Measurements from ENCODE around the gene XPA.
A peak's percentile ranks its signal among the peaks of the same experiment; 100 is the strongest.

Gene XPA

DNA sequence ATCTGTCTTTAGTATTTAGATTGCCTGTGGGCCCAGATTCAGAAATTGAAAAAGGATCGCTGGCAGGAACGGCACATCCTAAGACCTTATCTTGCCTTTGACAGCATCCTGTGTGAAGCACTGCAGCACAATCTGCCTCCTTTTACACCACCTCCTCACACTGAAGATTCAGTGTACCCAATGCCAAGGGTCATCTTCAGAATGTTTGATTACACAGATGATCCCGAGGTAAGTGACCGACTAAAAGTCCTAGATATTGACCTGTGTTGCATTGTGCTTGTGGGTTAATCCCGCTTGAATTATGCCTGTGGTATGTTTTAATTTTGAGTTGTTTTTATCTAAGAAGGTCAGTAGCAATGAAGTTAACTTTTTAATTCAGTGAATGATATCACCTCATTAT lies 49.1 kb downstream of the XPA start:
- no peak for DNase-seq

DNA sequence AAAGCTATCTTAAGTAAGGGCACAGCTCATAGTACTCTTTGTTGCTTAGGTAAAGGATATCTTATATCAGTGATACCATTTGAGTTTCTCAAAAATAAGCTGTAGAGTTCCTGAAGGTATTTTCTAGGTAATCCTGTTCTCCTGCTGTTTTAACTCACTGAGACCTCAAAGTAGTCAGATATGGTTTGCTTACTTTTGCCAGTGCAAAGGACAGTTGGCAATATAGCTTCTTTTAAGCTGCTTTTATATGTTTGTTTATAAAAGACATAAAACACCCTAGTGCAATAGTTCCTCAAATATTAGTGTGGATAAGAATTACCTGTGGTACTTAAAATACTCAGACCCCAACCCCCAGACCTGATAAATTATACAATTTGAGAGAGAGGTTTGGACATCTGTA lies 51.4 kb downstream of the XPA start:
- DNase-seq: no peak

DNA sequence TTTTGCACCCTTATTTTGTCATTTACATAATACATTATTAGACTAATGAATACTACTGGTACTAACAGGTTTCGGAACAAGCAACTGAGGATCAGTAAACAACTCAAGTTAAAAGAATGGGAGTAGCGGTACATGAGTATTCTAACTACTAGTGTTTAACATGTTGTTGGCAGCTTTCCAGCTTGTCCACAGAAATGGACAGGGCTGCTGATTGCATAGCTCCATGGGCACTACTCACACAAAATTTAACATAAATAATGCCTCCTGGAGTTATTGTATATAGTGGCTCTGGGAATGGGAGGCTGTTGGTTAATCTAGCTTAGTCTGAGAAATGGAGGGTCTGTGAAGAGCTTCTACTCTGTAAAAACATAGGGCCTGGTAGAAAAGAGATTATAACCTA lies 56.8 kb downstream of the XPA start:
- no peak for DNase-seq

DNA sequence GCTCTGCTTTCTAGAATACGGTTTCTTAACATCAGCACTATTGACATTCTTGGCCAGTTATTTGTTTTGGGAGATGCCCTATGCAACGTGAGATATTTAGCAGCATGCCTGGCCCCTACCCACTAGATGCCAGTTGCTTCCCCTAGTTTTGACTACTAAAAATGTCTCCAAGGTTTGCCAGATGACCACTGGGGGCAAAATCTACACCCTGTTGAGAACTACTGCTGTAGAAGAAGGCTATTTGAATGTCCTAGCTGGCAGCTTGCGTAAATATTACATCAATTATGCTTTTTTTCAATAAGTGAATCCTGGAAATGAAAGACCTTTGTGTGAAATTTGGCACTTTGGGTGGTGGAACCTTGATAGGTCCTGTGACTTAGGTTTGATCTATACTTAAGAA lies 58.5 kb downstream of the XPA start:
- DNase-seq: no peak

DNA sequence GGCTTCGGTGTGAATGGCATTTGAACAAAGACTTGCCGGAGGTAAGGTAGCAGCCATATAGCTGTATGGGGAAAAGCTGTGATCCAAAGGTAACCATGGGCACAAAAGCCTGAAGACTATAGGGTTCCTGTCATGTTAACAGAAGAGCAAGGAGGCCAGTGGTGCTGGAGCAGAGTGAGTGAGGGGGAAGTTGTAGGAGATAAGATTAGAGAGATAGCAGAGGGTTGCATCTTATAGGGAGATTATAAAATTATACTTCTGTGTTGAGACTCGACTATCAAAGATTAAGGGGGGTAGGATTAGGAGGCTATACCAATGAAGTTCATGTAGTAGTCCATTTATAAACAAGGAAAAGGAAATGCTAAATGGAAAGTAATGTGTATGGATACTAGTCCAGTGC lies 60.2 kb downstream of the XPA start:
- no peak for DNase-seq

DNA sequence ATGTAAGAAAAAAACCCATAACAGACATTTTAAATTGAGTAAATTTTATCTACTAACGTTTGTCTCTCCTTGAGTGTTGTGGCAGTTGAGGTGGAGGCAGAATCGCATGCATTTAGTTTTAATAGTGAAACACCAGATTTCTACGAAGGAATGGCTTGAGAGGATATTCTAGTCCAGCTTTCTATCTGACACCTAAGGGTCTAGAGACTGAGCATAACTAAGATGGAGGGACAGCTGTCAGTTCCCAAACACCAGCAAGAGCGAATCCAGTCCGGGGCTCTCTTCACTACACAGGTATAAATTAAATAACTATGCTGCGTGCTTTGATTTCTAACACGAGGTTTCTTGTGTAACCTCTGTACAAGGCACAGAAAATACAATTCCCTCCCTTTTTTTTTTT lies 62.1 kb downstream of the XPA start:
- DNase-seq: no peak

DNA sequence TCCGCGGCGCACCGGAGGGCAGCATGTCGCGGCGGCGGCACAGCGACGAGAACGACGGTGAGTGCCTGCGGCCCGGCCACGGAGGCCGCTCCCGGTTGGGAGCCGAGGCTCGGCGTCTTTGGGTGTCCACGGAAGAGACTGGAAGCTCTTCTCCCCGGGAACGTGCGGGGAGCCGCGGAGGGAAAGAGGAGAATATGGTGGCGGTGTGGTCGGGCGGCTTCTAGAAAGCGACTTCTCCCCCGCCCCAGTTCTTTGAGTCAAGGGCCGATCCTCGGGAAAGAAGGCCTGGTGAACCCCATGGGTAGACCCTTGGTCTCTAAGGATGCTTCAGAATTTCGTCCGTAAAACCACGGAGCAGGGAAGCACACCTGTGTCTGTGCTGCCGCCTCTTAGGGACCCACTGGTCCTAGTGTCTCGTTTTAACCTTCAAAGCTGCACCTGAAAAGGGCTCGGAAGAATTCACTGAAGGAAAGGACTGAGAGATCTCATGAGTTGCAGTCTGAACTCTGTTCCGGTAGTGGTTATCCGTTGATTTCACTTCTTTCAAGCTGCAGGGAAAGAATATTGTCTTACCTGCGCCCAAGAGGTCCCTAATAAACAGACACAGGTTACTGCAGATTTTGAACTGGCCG lies 63.2 kb downstream of the XPA start:
- DNase-seq: peak; percentile 52

DNA sequence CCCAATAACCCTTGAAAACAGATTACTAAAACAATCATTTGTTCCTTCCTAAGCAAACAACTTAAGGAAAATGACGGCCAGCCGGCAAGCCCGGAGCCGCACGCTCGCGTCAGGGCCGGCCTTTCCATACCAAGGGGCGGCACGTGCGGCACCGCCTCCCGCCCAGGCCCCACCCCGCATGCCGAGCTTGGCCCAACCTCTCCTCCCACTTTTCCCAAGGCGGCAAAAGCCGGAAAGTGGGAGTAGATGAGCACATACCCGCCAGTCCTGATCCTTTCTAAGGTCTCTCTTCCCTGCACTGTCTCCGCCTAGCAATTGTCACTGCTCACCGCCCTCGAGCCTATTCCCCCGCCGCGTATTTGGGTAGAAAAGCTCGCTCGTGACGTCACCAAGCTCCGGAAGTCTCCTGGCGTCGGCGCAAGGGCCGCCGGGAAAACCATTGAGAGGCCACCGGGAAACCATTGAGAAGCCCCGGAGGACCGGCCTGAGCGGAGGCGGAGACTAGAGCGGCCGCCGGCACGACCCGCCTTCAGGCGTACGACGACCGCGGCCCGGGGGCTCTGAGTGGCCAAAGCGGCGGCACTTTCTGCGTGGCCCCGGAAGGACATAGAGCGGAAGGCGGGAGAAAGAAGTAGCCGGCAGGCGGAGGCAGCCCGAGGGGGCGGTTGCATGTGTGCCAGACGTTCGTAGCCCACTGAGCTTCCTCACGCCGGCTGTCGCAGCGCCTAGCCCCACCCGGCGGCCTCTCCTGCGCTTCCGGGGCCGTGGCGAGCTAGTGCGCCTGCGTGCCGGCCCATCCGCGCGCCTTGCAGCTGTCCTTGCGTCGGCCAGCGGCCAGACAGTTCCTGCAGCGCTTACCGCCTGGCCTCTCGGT lies 63.9 kb downstream of the XPA start, which contains the start of the genes NCBP1 and TSTD2:
TSS of gene NCBP1 (plus strand) at position 837 of the 874 bp plus-strand sequence. CDS start 61 bp downstream, outside the sequence.
TSS of gene TSTD2 (minus strand) at position 384 of the 874 bp plus-strand sequence. CDS start 5,806 bp downstream, outside the sequence.
- peak; percentile 98 for DNase-seq

DNA sequence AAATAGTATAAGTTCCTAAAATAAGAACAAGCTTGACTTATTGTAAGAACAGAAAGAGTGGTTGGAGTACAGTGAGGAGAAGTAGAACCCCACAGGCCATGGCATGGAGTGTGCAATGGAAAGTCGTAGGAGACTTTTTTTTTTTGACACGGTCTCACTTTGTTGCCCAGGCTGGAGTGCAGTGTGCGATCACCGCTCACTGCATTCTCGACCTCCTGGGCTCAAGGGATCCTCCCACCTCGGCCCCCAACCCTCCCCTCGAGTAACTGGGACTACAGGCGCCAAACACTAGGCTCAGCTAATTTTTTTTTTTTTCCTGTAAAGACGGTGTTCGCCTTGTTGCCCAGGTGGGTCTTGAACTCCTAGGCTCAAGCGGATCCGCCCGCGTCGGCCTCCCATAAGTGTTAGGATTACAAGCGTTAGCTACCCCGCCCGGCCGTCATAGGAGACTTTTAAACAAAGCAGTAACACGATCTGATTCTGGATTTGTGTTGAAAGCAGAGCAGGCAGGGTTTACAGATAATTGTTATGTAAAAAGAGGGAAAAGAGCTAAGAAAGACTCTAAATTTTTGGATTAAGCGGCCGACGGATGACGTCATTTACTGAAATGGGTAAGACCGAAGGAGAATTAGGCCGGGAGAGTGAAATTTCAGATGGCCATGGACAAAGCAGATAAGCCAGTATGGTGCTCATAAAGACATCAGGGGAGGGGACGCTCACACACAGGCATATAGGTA lies 64.7 kb downstream of the XPA start:
- DNase-seq: no peak

DNA sequence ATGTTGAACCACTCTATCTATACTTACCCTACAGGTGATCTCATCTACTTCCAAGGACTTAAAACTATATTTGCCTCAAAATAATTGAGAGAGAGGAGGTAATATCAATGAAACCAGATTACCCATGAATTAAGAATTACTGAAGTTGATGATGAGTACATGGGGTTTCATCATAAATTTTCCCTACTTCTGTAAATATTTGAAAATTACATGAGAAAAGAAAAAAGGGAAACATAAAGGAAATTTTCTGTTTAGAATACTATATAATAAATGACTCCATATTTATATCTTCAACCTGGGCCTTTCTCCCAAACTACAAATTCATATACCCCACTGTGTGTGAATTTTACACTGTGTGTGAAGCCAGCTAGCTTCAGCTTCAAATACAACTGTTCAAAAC lies 66.5 kb downstream of the XPA start:
- DNase-seq: no peak

DNA sequence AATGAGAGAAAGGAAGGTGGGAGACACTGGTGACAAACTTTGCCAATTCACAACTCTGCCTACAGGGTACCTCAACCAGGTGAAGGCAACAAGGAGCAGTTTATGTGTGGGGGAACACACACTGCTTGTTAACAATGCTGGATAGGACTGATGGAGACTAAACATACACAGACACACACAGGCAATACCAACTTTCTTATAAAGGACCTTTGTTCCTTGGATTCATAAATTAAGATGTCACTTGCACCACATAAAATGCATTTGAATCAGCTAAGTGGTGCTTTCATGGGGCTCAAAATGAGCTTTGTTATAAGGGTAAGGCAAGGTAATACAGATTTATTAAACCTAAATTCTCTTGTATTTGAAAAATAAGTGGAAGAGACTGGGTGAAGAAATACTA lies 68.0 kb downstream of the XPA start:
- no peak for DNase-seq

DNA sequence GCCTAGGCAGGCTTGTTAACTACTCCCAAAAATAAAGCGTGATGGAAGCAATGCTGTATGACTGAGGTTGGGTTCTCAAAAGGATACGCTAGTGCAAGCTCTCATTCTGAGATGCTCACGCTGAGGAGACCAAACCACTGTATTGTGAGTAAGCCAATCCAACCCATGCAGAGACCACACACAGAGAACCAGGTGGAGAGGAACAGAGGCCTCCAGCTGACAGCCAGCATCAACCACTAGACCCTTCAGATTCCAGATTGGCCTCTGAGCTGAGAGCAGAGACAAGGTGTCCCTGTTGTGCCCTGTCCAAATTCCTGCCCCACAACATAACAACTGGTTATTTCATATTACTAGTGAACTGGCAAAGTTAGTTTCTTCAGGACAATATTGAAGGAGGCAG lies 68.5 kb downstream of the XPA start:
- no peak for DNase-seq

DNA sequence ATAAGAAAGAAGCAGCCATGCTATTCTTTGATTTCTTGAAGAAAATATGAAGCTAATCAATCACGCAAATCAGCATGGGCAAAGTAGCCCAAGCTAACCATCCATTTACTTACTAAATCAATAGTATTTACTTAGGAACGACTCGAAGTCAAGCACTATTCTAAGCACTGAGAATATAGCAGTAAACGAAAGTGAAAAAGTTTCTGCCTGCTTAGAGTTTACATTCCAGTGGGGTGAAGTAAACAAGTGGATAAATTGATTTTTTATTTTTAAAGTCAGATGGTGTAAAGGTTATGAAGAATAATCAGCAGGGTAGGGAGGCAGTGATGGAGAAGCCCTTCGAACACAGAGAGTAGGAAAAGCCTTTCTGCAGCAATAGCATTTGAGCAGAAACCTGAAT lies 69.5 kb downstream of the XPA start:
- no peak for DNase-seq

DNA sequence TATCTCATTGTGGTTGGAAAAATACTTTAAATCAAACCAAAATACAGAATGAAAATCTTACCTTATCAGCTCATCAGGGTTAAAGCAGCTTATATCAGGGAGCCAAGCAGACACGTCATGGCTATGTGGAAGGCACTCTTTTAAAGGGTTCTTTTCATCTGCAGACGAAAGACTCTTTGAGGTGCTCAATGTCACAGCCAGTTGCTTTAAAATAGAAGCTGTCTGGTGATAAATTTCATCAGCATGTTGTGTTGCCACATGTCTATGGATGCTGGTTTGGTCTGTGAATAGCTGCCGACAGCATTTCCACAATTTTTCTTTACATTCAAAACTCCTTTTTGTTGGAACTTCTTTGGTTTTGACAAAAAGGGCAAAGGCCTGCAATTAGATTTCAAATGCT lies 71.5 kb downstream of the XPA start:
- DNase-seq: no peak

All from NCI-H2171 treated with DMSO at 0.1 percent for 48 hours (cell line).